Hippocampal formation (tissue), 2 donors: ENCODE data around the gene ASIC4.
A peak's percentile ranks its signal among the peaks of the same experiment; 100 is the strongest.

Source experiments
- DNase-seq, 2 donors: peaks; one replicate each; lab custom pipeline; 2025; lab: John Stamatoyannopoulos, UW

ASIC4 gene

GRCh38 chr2:219482674-219483405 is 31.4 kb upstream of the ASIC4 start:
- DNase-seq, result no peak

- DNase-seq, result no peak
Measured at GRCh38 chr2:219483451-219484342, 30.6 kb upstream of the ASIC4 start.

- DNase-seq, result no peak
Measured at GRCh38 chr2:219484343-219485200, 29.7 kb upstream of the ASIC4 start.

GRCh38 chr2:219485201-219485580 is 29.1 kb upstream of the ASIC4 start:
- DNase-seq, result no peak

DNA sequence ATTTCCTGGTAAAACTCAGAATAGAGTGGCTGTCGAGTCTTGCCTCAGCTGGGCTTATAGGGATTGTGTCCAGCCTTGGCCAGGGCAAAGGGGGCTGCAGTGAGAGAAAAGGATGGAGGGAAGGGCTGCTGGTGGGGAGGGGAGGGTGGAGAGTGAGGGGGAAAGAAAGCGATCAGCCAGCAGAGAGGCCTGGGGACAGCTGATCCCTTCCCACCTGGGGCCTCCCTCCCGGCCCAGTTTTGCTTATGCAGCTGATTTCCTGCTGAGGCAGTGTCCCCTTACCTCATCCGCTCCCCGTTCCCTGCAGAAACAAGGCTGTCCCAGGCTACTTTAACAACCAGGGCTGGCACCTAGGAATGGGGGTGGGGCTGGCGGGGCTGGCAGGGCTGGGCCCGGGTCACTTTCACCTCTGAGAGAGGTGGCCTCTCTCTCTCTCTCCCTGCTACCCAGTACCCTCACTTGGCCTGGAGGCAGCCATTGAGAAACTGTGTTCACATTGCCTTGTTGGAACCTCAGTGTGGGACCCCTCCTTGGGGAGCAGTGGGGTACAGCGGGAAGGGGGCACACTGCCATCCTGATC is 27.8 kb upstream of the ASIC4 start:
- no peak for DNase-seq

- DNase-seq, result no peak
Measured at GRCh38 chr2:219488149-219488843, 26.0 kb upstream of the ASIC4 start.

GRCh38 chr2:219488844-219489194 is 25.5 kb upstream of the ASIC4 start:
- DNase-seq, result no peak

- DNase-seq, result no peak
Measured at GRCh38 chr2:219489315-219489714, 25.0 kb upstream of the ASIC4 start.

DNA sequence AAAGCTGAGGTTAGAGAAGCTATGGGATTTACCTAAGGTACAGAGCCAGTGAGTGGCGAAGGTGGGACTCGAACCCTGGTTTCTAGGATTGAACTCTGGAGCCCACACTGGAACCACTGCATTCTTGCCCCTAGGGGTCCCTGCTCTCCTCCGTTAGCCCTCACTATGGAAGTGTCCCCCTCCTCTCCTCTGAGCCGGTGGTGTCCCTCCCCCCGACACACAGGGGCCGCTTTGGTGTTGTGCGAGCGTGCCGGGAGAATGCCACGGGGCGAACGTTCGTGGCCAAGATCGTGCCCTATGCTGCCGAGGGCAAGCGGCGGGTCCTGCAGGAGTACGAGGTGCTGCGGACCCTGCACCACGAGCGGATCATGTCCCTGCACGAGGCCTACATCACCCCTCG is 24.1 kb upstream of the ASIC4 start:
- DNase-seq, result no peak

DNA sequence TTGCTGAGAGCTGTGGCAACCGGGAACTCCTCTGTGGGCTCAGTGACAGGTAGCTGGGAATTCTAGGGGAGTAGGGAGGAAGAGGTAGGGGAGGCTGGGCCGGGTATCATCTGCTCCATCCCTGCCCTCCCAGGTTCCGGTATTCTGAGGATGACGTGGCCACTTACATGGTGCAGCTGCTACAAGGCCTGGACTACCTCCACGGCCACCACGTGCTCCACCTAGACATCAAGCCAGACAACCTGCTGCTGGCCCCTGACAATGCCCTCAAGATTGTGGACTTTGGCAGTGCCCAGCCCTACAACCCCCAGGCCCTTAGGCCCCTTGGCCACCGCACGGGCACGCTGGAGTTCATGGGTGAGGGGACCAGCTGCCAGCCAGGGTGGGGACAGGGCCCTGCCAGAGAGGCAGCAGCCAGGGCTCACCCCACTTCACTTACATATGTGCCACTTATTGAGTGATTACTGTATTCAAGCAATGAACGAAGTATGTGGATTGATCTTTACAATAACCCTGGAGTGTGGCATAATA is 23.6 kb upstream of the ASIC4 start:
- DNase-seq, result no peak

- DNase-seq, result no peak
Measured at GRCh38 chr2:219491278-219491963, 22.9 kb upstream of the ASIC4 start.

- no peak for DNase-seq
Measured at GRCh38 chr2:219492575-219492974, 21.7 kb upstream of the ASIC4 start.

GRCh38 chr2:219493086-219493485 is 21.2 kb upstream of the ASIC4 start:
- no peak for DNase-seq

DNA sequence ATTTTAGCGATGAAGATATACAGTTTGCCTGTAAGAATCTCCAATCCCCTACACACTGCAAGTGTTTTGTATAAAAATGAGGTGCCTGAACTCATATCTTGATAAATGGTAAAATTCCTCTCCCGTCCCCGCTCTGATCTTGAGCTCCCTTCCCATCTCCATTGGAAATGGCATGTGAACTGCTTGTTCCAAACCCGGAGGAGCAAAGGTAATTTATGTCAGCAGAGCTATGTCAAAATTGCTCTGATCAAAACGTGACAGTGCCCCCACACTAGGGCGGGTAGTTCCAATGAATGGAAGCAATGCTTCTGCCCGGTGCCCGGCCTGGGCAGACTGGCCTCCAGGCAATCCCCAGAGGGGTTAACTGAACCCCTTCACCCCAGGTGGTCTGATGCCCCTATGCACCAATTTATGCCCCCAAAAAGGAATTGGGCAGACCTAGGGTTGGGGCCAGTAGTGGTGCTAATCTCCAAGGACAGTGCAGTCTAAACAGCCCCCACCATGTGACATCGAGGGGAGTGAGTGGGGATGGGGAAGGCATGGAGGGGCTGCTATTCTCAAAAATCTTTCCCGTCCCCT is 19.2 kb upstream of the ASIC4 start:
- DNase-seq, result no peak

- DNase-seq, result peak; percentile 38 to 49
Measured at GRCh38 chr2:219495531-219496122, 18.7 kb upstream of the ASIC4 start.

- no peak for DNase-seq
Measured at GRCh38 chr2:219496247-219496824, 17.9 kb upstream of the ASIC4 start.

GRCh38 chr2:219496825-219497494 is 17.3 kb upstream of the ASIC4 start:
- DNase-seq, result no peak

GRCh38 chr2:219497495-219498279 is 16.6 kb upstream of the ASIC4 start:
- peak; percentile 8 to 22 for DNase-seq
